Right cardiac atrium (tissue), 5 donors: ENCODE data around the gene NCKAP5. TPM values are rescaled to one million over a fixed set of nuclear protein-coding genes. Genes with fewer than 3 reads are reported as not detected.

Experiments used
- ATAC-seq, 2 donors: fragments of 200-7000 bp; cut with Tn5 transposase; one replicate each; pipeline versions ENCODE4 v1.8.0 to v1.9.1; 2020; ENCODE audit warnings: moderate library complexity in 2 of 2, mild to moderate bottlenecking in 1 of 2
- DNase-seq, 3 donors: peaks; one replicate each; pipeline ENCODE4 v3.0.0-alpha.2; 2020
- H3K27ac ChIP-seq: one replicate; pipeline ENCODE4 v1.5.1; 2013; ENCODE audit warnings: mild to moderate bottlenecking, low read length, control low read depth, moderate library complexity
- H3K27me3 ChIP-seq: one replicate; pipeline ENCODE4 v1.6.1; 2013; ENCODE audit not compliant: control insufficient read depth, insufficient read depth
- H3K4me1 ChIP-seq: one replicate; pipeline ENCODE4 v1.6.1; 2013; ENCODE audit warnings: low read length; ENCODE audit not compliant: control insufficient read depth, insufficient read depth
- H3K4me3 ChIP-seq: one replicate; pipeline ENCODE4 v1.5.1; 2013; ENCODE audit warnings: low read length, control low read depth
- H3K9me3 ChIP-seq: one replicate; pipeline ENCODE4 v1.6.1; 2013; ENCODE audit warnings: low read length; ENCODE audit not compliant: control insufficient read depth
- WGBS: extraction: QIAGEN DNeasy Blood & Tissue Kit; methylation state at CpG from one replicate; pipeline ENCODE4 v1.1.7; 2013; 5-methylcytosine and 5-hydroxymethylcytosine counted together
- intact Hi-C, 4 donors: fragments of 100-400 bp; cut with DNase I; formaldehyde crosslinking; loops; one replicate each; pipeline versions ENCODE4 v1.11.0 to v1.14.0; 2022 to 2023
- polyA plus RNA-seq: library from polyadenylated mRNA; stranded (reverse); fragments of 200-250 nt; gene quantifications from one replicate; pipeline ENCODE4 v1.2.3, GENCODE V29; 2013
- total RNA-seq, 4 donors: library from RNA; stranded (reverse); fragmentation: NEBNext Ultra II Directional; extraction: Animal tissue kit (Norgen Biotek cat#: 25700); gene quantifications; one replicate each; pipeline ENCODE4 v1.2.1, GENCODE V29; 2021
- donor health status: healthy with polysubstance abuse.
- donor health status: DM: no; HTN: yes; CAD: no.
- donor health status: DM: no; HTN: no; CAD: no.
- donor health status: DM: no; HTN: yes; CAD: no; lungs with severe emphysema.
- donor health status: DM: yes; HTN: yes; CAD: no.

NCKAP5 gene
- total and polyA plus RNA-seq, 5 donors = 3.8 to 11.1 (median 7.3) TPM

DNA sequence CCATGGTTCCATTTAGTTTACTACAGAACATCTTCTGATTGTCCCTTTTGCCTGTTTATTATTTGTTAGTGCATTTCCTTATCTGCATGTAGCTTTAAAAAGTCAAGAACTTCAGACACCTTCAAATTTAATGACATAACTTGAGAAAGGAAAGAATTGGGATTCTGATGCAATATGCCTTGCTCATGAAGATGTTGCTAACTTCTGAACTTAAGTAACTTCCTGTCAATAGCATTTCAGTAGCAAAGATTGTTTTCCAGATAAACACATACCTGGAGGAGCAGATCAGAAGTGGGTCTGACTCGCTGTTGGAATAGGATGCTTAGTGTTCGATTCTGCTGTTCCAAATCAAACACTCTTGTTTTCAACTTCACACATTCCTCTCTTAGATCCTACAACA is 708.0 kb downstream of the NCKAP5 start:
- no peaks in the 10 kb centered on the region for H3K4me1 ChIP-seq
- no peak overlapping the region for H3K27ac ChIP-seq
- intact Hi-C loops = no loop called here
- H3K9me3 ChIP-seq = no peaks in the 10 kb centered on the region
- WGBS = 91% methylated on average over 2 of the region's 2 CpGs
- H3K27me3 ChIP-seq = no peaks in the 10 kb centered on the region
- DNase-seq (no peak), ATAC-seq (no peak)
- H3K4me3 ChIP-seq = no peak overlapping the region

DNA sequence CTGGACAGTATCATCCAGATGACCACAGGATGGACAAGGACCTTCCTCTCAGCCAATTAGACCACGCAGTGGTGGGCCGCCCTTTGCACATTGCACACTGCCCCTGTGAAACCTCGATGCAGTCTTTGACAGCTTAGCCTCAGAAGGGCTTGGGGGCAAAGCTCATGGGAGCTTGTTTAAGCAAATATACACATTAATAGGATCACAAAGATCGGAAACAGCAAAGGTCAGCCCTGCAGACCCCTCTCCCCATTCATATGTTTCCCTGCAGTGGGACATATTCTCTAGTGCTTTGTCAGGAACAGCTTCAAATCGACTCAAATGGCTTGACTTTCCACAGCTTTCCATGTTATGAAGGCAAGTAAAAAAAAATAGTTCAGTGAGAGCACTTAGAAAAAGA is 708.7 kb downstream of the NCKAP5 start:
- 72% methylated on average over 5 of the region's 5 CpGs for WGBS
- intact Hi-C loops = no loop called here

GRCh38 chr2:132857319-132857718 is 710.9 kb downstream of the NCKAP5 start:
- DNase-seq = no peak
- Histone ChIP-seq H3K4me3 (no peak overlapping the region), H3K4me1 (no peaks in the 10 kb centered on the region), H3K9me3 (no peaks in the 10 kb centered on the region), H3K27ac (no peak overlapping the region), H3K27me3 (no peaks in the 10 kb centered on the region)
- intact Hi-C loops = no loop called here
- 93% methylated on average over 1 of the region's 1 CpG for WGBS
- ATAC-seq = no peak

More for the DNA sequence above, 708.7 kb downstream of the NCKAP5 start:
- no peaks in the 10 kb centered on the region for H3K27me3 ChIP-seq
- DNase-seq = no peak
- no peak overlapping the region for H3K4me3 ChIP-seq
- no peaks in the 10 kb centered on the region for H3K4me1 ChIP-seq
- no peak for ATAC-seq
- no peak overlapping the region for H3K27ac ChIP-seq
- H3K9me3 ChIP-seq = no peaks in the 10 kb centered on the region

- intact Hi-C loops = no loop called here
- DNase-seq (no peak), ATAC-seq (no peak)
- Histone ChIP-seq H3K9me3 (no peaks in the 10 kb centered on the region), H3K4me1 (no peaks in the 10 kb centered on the region), H3K4me3 (no peak overlapping the region), H3K27me3 (no peaks in the 10 kb centered on the region), H3K27ac (no peak overlapping the region)
- 89% methylated on average over 4 of the region's 4 CpGs for WGBS
Measured at GRCh38 chr2:132850688-132851087, 717.6 kb downstream of the NCKAP5 start.

DNA sequence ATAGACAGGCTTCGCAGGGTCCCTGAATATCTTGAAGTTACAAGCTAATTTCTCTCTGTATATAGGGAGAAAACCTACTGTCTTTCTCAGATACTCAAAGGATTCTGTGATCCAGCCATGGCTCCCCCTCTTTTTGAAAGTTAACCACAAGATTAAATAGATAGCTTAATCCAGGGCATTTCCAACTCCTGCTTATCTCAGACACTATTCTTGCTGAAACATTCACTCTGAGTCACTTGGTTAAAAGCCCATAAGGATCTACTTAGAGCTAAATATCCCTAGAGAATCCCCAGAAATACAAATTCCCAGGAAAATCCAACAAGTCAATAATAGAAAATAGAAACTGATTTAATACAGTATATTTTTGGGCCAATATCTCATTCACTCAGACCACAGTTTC is 719.1 kb downstream of the NCKAP5 start:
- Histone ChIP-seq H3K4me1 (no peaks in the 10 kb centered on the region), H3K27me3 (no peaks in the 10 kb centered on the region), H3K27ac (no peak overlapping the region), H3K4me3 (no peak overlapping the region), H3K9me3 (no peaks in the 10 kb centered on the region)
- no peak for DNase-seq
- WGBS = 97% methylated on average over 1 of the region's 1 CpG
- intact Hi-C loops = no loop called here
- ATAC-seq = no peak

- intact Hi-C loops = no loop called here
- ATAC-seq = no peak
- Histone ChIP-seq H3K9me3 (no peaks in the 10 kb centered on the region), H3K27ac (no peak overlapping the region), H3K4me1 (no peaks in the 10 kb centered on the region), H3K4me3 (no peak overlapping the region), H3K27me3 (no peaks in the 10 kb centered on the region)
- no peak for DNase-seq
Measured at GRCh38 chr2:132845339-132845738, 722.9 kb downstream of the NCKAP5 start.

- DNase-seq = no peak
- 88% methylated on average over 4 of the region's 4 CpGs for WGBS
- no peaks in the 10 kb centered on the region for H3K4me1 ChIP-seq
- no peak overlapping the region for H3K4me3 ChIP-seq
- no peak for ATAC-seq
- intact Hi-C loops = no loop called here
- no peaks in the 10 kb centered on the region for H3K27me3 ChIP-seq
- no peak overlapping the region for H3K27ac ChIP-seq
- no peaks in the 10 kb centered on the region for H3K9me3 ChIP-seq
Measured at GRCh38 chr2:132844585-132844984, 723.7 kb downstream of the NCKAP5 start.

GRCh38 chr2:132837769-132838168 is 730.5 kb downstream of the NCKAP5 start:
- Histone ChIP-seq H3K9me3 (no peaks in the 10 kb centered on the region), H3K4me1 (no peaks in the 10 kb centered on the region), H3K27ac (no peak overlapping the region), H3K27me3 (no peaks in the 10 kb centered on the region), H3K4me3 (no peak overlapping the region)
- ATAC-seq (no peak), DNase-seq (no peak)
- WGBS = 82% methylated on average over 1 of the region's 1 CpG
- intact Hi-C loops = no loop called here

DNA sequence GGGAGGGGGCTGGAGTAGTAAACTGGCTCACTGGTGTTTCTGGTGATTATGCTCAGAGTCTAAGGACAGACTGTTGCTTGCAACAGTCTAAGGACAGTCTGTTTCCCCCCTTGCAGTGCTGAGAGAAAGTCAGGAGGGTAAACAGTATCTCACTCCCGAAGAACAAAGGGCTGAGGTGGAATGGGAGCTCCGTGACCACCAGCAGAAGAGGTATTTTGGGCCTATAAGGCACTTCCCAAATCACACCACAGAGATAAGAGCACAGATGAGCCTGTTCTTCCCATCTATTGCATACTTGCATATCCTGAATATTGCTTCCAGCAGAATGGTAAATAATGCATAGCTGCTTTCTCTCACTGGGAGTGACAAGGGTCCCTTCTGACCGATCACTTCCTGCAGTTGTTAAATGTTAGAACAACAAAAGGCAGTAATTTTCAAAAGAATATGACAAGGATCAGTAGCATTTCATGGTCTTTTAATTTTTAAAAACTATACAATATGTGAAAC is 737.9 kb downstream of the NCKAP5 start:
- no peak overlapping the region for H3K4me3 ChIP-seq
- no peaks in the 10 kb centered on the region for H3K4me1 ChIP-seq
- ATAC-seq (no peak), DNase-seq (no peak)
- intact Hi-C loops = no loop called here
- H3K27me3 ChIP-seq = no peaks in the 10 kb centered on the region
- no peak overlapping the region for H3K27ac ChIP-seq
- WGBS = 58% methylated on average over 3 of the region's 3 CpGs
- no peaks in the 10 kb centered on the region for H3K9me3 ChIP-seq

DNA sequence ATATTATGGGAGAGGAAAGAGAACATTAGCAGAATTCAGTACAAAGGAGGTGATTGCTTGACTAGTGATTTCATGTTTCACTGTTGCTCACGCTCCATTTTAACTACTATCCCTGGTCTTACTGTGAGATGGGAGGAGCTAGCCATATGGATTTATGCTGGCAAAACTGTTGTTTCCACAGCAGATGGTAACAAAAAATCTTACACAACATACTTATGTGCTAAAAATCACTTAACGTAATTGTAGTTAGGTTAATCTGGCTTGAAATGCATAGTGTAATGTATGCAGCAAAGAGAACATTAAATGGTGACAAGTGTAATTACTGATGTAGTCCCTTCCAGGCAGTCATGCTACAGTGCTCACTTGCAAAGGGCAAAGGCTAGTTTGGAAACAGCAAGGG is 742.7 kb downstream of the NCKAP5 start:
- WGBS = 91% methylated on average over 2 of the region's 2 CpGs
- H3K27ac ChIP-seq = no peak overlapping the region
- H3K4me1 ChIP-seq = no peaks in the 10 kb centered on the region
- intact Hi-C loops = no loop called here
- DNase-seq = no peak
- ATAC-seq = no peak
- H3K27me3 ChIP-seq = no peaks in the 10 kb centered on the region
- no peak overlapping the region for H3K4me3 ChIP-seq
- H3K9me3 ChIP-seq = no peaks in the 10 kb centered on the region

DNA sequence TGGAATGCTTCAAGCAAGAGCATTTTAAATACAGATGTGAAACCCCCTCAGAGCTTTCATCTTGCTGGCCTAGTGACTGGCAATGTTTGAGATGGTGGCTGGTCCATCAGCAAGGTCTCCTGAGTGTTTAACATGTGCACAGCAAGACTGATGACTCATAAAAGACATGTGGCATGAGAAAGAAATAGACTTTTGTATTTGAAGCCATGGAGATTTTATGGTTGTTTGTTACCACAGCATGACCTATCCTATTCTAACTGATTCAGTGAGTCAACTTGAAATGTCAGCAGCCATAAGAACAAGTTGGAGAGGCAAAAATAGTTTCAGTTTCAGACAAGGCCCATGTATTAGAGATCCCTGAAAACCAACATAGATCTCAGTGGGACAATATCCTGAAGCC is 743.5 kb downstream of the NCKAP5 start:
- no peaks in the 10 kb centered on the region for H3K9me3 ChIP-seq
- no peak overlapping the region for H3K4me3 ChIP-seq
- no peaks in the 10 kb centered on the region for H3K4me1 ChIP-seq
- H3K27me3 ChIP-seq = no peaks in the 10 kb centered on the region
- no peak for DNase-seq
- no peak for ATAC-seq
- intact Hi-C loops = no loop called here
- no peak overlapping the region for H3K27ac ChIP-seq

DNA sequence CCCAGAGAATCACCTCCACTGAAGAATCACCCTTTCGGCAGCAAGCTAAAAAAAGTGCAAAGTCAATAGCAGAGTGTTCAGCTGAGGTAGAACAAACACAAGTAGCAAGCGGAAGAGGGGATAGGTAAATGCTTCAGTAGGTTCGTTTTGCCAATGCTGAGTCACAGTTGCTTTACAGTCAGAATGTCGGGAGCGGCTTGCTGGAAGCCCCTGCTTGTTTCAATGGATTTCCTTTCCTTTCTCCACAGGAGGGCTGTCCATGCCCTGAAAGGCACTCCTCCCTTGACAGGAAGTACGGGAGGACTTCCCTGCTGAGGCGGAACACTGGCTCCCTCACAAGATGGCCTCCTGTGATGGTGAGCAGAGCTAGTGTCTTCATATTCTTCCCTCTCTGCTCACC is 752.0 kb downstream of the NCKAP5 start:
- no peaks in the 10 kb centered on the region for H3K27me3 ChIP-seq
- H3K4me3 ChIP-seq = no peak overlapping the region
- no peak overlapping the region for H3K27ac ChIP-seq
- H3K4me1 ChIP-seq = no peaks in the 10 kb centered on the region
- 95% methylated on average over 7 of the region's 7 CpGs for WGBS
- intact Hi-C loops = no loop called here
- H3K9me3 ChIP-seq = no peaks in the 10 kb centered on the region
- ATAC-seq (no peak), DNase-seq (no peak)
